NB4 (cell line): ENCODE measurements around the gene SHISA8.

Source experiments
- DNase-seq: peaks from one replicate; pipeline ENCODE4 v3.0.0; 2010; ENCODE audit warnings: low read depth
- H3K4me3 ChIP-seq: one replicate; pipeline ENCODE4 v1.5.1; 2011; ENCODE audit warnings: mild to moderate bottlenecking, low read depth, low read length, moderate library complexity
- CTCF ChIP-seq: IDR thresholded peaks from one replicate; pipeline ENCODE4 v1.5.1; 2012; ENCODE audit warnings: low read depth, low read length
- MAX ChIP-seq: IDR thresholded peaks from 2 replicates; pipeline ENCODE4 v1.6.1; 2011; ENCODE audit warnings: low read depth, low read length
- MYC ChIP-seq: IDR thresholded peaks from 2 replicates; pipeline ENCODE4 v1.6.1; 2011; ENCODE audit warnings: low read depth, low read length
- POLR2A ChIP-seq: IDR thresholded peaks from 2 replicates; pipeline ENCODE4 v1.6.1; 2011; ENCODE audit warnings: mild to moderate bottlenecking; ENCODE audit not compliant: insufficient read length; ENCODE audit errors: extremely low read depth

SHISA8 gene

GRCh38 chr22:41893591-41894375 lies 21.1 kb downstream of the SHISA8 start:
- no peak for DNase-seq
- TF ChIP-seq MYC, result no peak
- TF ChIP-seq CTCF, result no peak
- TF ChIP-seq MAX, result no peak
- no peak for TF ChIP-seq POLR2A
- H3K4me3 ChIP-seq, result no peak overlapping the region

GRCh38 chr22:41892721-41893120 lies 22.2 kb downstream of the SHISA8 start:
- no peak for DNase-seq
- no peak for TF ChIP-seq CTCF
- no peak for TF ChIP-seq MAX
- no peak for TF ChIP-seq POLR2A
- TF ChIP-seq MYC, result no peak
- H3K4me3 ChIP-seq, result no peak overlapping the region

GRCh38 chr22:41891407-41891806 lies 23.5 kb downstream of the SHISA8 start:
- DNase-seq, result no peak
- TF ChIP-seq MYC, result no peak
- no peak for TF ChIP-seq MAX
- no peak for TF ChIP-seq POLR2A
- no peak for TF ChIP-seq CTCF
- no peak overlapping the region for H3K4me3 ChIP-seq

- DNase-seq, result no peak
- H3K4me3 ChIP-seq, result no peak overlapping the region
- no peak for TF ChIP-seq CTCF
Observed at GRCh38 chr22:41888627-41889200, 26.2 kb downstream of the SHISA8 start.

- TF ChIP-seq MAX (no peak), CTCF (no peak), POLR2A (no peak), MYC (no peak)
- no peak for DNase-seq
- H3K4me3 ChIP-seq, result no peak overlapping the region
Observed at GRCh38 chr22:41885516-41885915, 29.4 kb downstream of the SHISA8 start.

GRCh38 chr22:41885116-41885515 lies 29.8 kb downstream of the SHISA8 start:
- no peak overlapping the region for H3K4me3 ChIP-seq
- TF ChIP-seq MAX (no peak), CTCF (no peak), POLR2A (no peak), MYC (no peak)
- DNase-seq, result no peak
